ENCODE data around the gene IKBKE. TPM values are rescaled to one million over a fixed set of nuclear protein-coding genes. Genes with fewer than 3 reads are reported as not detected.

The IKBKE gene
- total and polyA plus RNA-seq, 2 donors from 2014 or later = 3.4 to 14.5 TPM

DNA sequence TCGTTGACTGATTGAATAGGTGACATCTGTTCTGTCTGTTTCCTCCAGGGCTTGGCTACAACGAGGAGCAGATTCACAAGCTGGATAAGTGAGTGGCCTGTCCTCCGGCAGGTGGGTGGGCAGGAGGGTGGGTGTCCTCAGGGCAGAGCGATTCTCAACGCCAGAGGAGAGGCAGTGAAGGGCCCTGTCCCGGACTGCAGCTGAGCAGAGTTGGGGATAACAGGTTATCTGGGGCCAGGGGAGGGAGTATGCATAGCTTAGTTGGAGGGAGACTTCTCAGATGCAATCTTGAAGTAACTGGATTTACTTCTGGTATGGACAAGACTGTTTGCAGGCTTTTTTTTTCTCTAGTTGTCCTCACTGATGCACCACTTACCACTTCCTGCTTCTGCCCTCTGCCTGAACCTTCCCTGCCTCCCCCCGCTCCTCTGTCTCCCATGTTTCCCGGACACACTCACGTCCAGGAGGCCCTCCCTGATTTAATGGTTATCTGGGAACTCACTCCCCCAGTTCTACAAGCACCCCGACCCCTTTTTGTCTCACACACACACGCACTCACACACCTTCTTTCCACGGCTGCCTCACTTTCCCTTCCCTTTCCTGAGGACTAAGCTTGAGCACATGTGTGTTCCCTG, 20.6 kb downstream of the IKBKE start:
- TF ChIP-seq CTCF (IDR thresholded peaks at IDR 0.05; ENCODE audit: borderline replicate concordance, extremely low read depth, insufficient read depth) = no peak
- intact Hi-C loops (cut with DNase I) = loop anchor here (5.0 kb wide), 1 partner anchor 91 kb away; no protein-coding TSS in a partner anchor
- Histone ChIP-seq H3K9me3 (ENCODE audit: control insufficient read depth in 2 of 3, insufficient read depth in 1 of 3, low read length in 3 of 3) (no peaks in the 10 kb centered on the region), H3K36me3 (ENCODE audit: control insufficient read depth in 2 of 3, insufficient read depth in 3 of 3, low read length in 3 of 3) (no peaks in the 10 kb centered on the region), H3K27me3 (ENCODE audit: control insufficient read depth, insufficient read depth, low read length) (no peaks in the 10 kb centered on the region), H3K4me3 (ENCODE audit: low read length in 3 of 3) (no peak overlapping the region), H3K9ac (ENCODE audit: low read length in 3 of 3) (no peak overlapping the region), H3K4me1 (ENCODE audit: control insufficient read depth in 2 of 3, insufficient read depth in 2 of 3, low read depth in 1 of 3, low read length in 3 of 3) (peaks cover 0 to 24% (median under 1%) of the 10 kb centered on the region in 3 donors), H3K27ac (ENCODE audit: low read depth in 2 of 2, low read length in 2 of 2) (no peak overlapping the region)
- DNase-seq (peak in 1 of 5 donors; percentile 56), FAIRE-seq (no peak)

DNA sequence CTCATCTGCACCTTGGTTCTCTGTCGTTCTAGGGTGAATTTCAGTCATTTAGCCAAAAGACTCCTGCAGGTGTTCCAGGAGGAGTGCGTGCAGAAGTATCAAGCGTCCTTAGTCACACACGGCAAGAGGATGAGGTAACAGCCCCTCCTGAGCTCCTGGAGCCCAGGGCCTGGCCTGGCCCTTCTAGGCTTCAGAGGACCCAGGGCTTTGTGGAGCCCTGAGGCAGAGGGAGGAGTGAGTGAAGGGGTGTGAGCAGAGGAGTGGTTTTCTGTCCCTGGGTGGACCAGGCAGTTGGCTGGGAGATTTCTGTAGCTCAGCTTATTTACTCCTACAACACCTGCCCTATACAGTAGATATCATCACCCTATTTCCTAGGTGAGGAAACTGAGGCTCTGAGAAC, 21.3 kb downstream of the IKBKE start:
- Histone ChIP-seq H3K27me3 (ENCODE audit: control insufficient read depth, insufficient read depth, low read length) (no peaks in the 10 kb centered on the region), H3K36me3 (ENCODE audit: control insufficient read depth in 2 of 3, insufficient read depth in 3 of 3, low read length in 3 of 3) (no peaks in the 10 kb centered on the region), H3K9ac (ENCODE audit: low read length in 3 of 3) (no peak overlapping the region), H3K9me3 (ENCODE audit: control insufficient read depth in 2 of 3, insufficient read depth in 1 of 3, low read length in 3 of 3) (no peaks in the 10 kb centered on the region), H3K27ac (ENCODE audit: low read depth in 2 of 2, low read length in 2 of 2) (no peak overlapping the region), H3K4me1 (ENCODE audit: control insufficient read depth in 2 of 3, insufficient read depth in 2 of 3, low read depth in 1 of 3, low read length in 3 of 3) (peaks cover 0 to 32% (median 3%) of the 10 kb centered on the region in 3 donors), H3K4me3 (ENCODE audit: low read length in 3 of 3) (no peak overlapping the region)
- FAIRE-seq (no peak), DNase-seq (no peak)
- TF ChIP-seq CTCF (IDR thresholded peaks at IDR 0.05; ENCODE audit: borderline replicate concordance, extremely low read depth, insufficient read depth) = no peak
- intact Hi-C loops (cut with DNase I) = loop anchor here (5.0 kb wide), 1 partner anchor 91 kb away; no protein-coding TSS in a partner anchor

GRCh38 chr1:206492589-206492988, 22.3 kb downstream of the IKBKE start:
- Histone ChIP-seq H3K27ac (ENCODE audit: low read depth in 2 of 2, low read length in 2 of 2) (no peak overlapping the region), H3K36me3 (ENCODE audit: control insufficient read depth in 2 of 3, insufficient read depth in 3 of 3, low read length in 3 of 3) (no peaks in the 10 kb centered on the region), H3K27me3 (ENCODE audit: control insufficient read depth, insufficient read depth, low read length) (no peaks in the 10 kb centered on the region), H3K4me1 (ENCODE audit: control insufficient read depth in 2 of 3, insufficient read depth in 2 of 3, low read depth in 1 of 3, low read length in 3 of 3) (peaks cover 0 to 32% (median 3%) of the 10 kb centered on the region in 3 donors), H3K4me3 (ENCODE audit: low read length in 3 of 3) (no peak overlapping the region), H3K9ac (ENCODE audit: low read length in 3 of 3) (no peak overlapping the region), H3K9me3 (ENCODE audit: control insufficient read depth in 2 of 3, insufficient read depth in 1 of 3, low read length in 3 of 3) (no peaks in the 10 kb centered on the region)
- no peak for DNase-seq
- intact Hi-C loops (cut with DNase I) = loop anchor here (5.0 kb wide), 1 partner anchor 90 kb away; no protein-coding TSS in a partner anchor
- no peak for FAIRE-seq
- TF ChIP-seq CTCF (IDR thresholded peaks at IDR 0.05; ENCODE audit: borderline replicate concordance, extremely low read depth, insufficient read depth) = no peak
